IMR-90 (cell line): Measurements from ENCODE around the gene USP25.

ENCODE experiments used
- BHLHE40 ChIP-seq: fragments of 150-350 bp; IDR thresholded peaks from 2 replicates; pipeline ENCODE4 v1.6.1; 2016; ENCODE audit warnings: mild to moderate bottlenecking, low read depth, low read length
- CEBPB ChIP-seq: IDR thresholded peaks from 2 replicates; pipeline ENCODE4 v1.6.1; 2012; ENCODE audit warnings: low read depth, low read length, improper control_type of control experiment
- FOS ChIP-seq: fragments of 150-350 bp; IDR thresholded peaks from 2 replicates; pipeline ENCODE4 v1.6.1; 2016; ENCODE audit warnings: low read depth, low read length
- MAZ ChIP-seq: IDR thresholded peaks from 2 replicates; pipeline ENCODE4 v1.6.1; 2012; ENCODE audit warnings: low read depth, mild to moderate bottlenecking, low read length, improper control_type of control experiment, moderate library complexity, borderline replicate concordance
- POLR2A ChIP-seq: IDR thresholded peaks from 2 replicates; pipeline ENCODE4 v1.6.1; 2012; ENCODE audit warnings: mild to moderate bottlenecking, low read depth, low read length
- RAD21 ChIP-seq: IDR thresholded peaks from 2 replicates; pipeline ENCODE4 v1.6.1; 2012; ENCODE audit warnings: low read length, improper control_type of control experiment
- TF ChIP-seq, protein P1 (sequence below): conservative IDR thresholded peaks from 2 replicates; pipeline ENCODE4 v1.5.1; 2012; ENCODE audit warnings: mild to moderate bottlenecking, low read depth, low read length, improper control_type of control experiment
- TF ChIP-seq, protein P2 (sequence below): fragments of 150-350 bp; IDR thresholded peaks from 2 replicates; pipeline ENCODE4 v1.6.1; 2017; ENCODE audit warnings: mild to moderate bottlenecking, antibody characterized with exemption, low read length, low read depth

DNA sequence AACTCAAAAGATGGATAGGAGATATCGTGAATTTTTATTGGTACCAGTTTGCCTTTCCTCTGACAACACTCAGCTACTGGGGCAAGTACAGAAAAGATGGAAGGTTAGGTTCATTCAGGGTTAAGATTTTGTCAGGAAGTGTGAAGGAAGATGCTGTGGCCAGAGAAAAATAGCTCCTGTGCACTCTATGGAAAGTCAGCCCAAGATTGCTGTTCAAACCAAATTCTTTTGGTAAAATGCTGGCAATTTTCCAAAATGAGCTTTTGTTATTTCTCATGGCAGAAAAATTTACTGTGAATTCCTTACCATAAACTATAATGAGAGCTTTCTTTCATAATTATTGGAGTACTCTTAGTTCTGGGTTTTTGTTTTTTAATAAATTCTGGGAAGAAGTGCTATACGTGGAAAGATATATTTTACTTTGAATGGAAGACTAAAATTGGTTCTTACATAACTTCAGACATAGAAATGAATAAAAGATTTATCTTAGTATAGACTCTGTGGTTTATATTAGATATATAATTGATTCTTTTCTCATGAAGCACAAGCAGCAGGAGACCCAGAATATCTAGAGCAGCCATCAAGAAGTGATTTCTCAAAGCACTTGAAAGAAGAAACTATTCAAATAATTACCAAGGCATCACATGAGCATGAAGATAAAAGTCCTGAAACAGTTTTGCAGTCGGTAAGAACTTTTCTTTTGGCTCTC lies 112.2 kb downstream of the USP25 start:
- TF ChIP-seq, protein P1, sequence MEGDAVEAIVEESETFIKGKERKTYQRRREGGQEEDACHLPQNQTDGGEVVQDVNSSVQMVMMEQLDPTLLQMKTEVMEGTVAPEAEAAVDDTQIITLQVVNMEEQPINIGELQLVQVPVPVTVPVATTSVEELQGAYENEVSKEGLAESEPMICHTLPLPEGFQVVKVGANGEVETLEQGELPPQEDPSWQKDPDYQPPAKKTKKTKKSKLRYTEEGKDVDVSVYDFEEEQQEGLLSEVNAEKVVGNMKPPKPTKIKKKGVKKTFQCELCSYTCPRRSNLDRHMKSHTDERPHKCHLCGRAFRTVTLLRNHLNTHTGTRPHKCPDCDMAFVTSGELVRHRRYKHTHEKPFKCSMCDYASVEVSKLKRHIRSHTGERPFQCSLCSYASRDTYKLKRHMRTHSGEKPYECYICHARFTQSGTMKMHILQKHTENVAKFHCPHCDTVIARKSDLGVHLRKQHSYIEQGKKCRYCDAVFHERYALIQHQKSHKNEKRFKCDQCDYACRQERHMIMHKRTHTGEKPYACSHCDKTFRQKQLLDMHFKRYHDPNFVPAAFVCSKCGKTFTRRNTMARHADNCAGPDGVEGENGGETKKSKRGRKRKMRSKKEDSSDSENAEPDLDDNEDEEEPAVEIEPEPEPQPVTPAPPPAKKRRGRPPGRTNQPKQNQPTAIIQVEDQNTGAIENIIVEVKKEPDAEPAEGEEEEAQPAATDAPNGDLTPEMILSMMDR: no peak
- no peak for TF ChIP-seq POLR2A
- TF ChIP-seq CEBPB: no peak
- no peak for TF ChIP-seq MAZ
- no peak for TF ChIP-seq RAD21
- TF ChIP-seq, protein P2, sequence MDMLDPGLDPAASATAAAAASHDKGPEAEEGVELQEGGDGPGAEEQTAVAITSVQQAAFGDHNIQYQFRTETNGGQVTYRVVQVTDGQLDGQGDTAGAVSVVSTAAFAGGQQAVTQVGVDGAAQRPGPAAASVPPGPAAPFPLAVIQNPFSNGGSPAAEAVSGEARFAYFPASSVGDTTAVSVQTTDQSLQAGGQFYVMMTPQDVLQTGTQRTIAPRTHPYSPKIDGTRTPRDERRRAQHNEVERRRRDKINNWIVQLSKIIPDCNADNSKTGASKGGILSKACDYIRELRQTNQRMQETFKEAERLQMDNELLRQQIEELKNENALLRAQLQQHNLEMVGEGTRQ: no peak
- no peak for TF ChIP-seq FOS
- TF ChIP-seq BHLHE40: no peak
